ENCODE results near the gene CBLB.
A peak's percentile ranks its signal among the peaks of the same experiment; 100 is the strongest.
"Not testable (repeated sequence)": the region's sequence is repeated elsewhere in the genome, so short reads cannot be mapped to it uniquely, and the experiment has no call there.

The CBLB gene

DNA sequence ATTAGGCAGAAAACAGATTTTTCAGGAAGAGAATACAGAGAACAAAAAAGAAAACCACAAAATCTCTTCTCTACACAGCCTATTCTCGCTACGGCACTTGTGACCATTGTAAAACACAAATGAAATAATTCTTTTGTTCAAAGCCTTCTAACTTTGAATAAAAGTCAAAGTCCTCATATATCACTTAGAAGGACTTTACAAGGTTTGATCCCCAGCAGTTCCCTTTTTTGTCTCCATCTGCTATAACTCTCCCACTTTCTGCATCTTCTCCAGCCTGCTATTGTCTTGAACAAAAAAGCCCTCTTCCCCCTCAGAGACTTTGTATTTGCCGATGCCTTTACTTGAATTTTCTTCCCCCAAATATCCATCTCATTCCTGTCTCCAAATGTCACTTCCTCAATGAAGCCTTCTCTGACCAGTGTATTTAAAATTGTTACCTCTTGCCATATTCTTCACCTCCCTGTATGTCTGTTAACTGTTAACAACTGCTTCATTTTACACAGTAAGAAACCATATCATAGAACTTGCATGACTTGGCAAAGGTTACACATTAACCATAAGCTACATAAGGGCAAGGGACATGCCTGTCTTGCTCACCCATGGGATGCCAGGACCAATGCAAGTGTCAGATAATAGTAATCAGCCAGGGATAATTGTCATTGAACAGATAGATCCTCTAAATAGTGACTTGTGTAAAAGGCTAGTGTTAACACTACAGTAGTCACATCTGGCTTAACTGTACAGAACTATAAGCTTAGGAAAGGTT, 122.4 kb downstream of the CBLB start:
- DNase-seq, result no peak

DNA sequence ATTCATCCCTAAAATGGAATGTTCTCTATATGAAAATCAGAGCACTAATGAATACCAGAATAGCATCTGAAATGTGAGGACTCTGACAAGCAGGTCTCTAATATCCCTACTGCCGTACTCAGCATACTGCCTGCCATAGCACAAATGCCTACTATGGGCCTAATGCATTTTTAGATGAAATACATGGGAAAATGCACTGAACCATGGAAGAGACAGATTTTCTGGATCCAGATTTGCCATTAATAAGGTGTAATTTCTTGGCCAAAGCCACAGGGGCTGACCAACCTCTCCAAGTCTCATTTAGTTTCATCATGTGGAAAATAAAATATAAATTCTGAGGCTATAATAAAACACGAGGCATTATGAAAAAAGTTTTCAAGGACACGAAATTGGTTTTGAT, 123.8 kb downstream of the CBLB start:
- DNase-seq, result no peak

DNA sequence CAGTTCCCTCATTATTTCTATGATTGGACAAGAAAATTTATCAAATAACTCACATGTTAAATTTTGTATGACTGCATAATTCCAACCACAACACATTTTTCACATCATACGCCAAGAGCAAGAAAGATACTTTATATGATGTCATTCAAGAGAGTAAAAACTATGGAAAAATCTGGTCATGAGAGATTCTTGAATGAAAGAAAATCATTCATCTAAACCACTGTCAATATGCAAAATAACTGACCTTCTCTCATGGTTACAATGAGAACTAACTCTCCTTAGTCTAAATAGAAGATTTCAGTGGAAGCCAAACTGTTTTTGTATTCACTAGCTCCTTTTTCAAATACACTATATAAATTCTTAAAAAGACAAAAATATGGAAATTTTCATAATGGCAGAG, 124.6 kb downstream of the CBLB start:
- DNase-seq, result no peak

- no peak for DNase-seq
Observed at GRCh38 chr3:105733356-105733755, 135.5 kb downstream of the CBLB start.

GRCh38 chr3:105731686-105732085, 137.1 kb downstream of the CBLB start:
- no peak for DNase-seq

DNA sequence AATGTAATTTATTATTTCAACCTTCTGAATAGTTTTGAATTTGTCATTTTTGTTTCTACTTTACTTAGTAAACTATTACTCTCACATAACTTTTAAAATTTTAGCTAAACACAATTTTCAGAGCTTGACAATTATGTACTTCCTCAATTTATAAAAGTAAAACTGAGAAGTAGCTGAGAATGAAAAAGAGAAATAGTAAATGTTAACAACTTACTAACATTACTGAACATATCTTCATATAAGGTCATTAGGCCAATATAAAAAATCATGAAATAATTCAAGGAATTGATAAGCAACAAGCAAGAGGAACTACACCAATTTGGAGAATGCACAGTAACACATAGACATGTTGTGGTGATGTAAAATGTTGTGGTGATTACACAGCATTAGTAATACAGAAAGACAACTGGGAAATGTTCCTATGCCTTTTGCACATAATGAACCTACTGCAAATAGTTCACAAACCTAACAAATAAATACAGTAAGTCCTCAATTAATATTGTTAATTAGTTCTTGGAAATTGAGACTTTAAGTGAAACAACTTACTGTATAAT, 137.9 kb downstream of the CBLB start:
- DNase-seq, result no peak

DNA sequence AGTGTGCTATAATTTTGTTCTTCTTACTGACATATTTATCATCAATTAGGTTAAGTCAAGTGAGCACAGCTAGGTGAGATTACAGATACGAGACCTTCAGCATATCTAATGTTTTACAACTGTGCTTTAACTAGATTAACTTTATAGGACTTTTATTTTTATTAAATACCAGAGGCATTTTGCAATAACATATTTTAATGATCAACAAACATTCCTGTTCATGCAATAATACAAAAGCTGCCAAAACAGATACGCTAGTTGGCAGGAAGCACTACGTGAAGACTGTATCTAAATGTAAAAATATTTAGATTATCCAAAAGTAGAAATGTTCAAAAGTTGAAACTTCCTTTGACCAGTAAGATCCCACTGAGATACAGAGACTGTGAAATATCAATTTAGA, 139.1 kb downstream of the CBLB start:
- DNase-seq, result no peak

- DNase-seq, result no peak
Observed at GRCh38 chr3:105728771-105729312, 140.0 kb downstream of the CBLB start.

DNA sequence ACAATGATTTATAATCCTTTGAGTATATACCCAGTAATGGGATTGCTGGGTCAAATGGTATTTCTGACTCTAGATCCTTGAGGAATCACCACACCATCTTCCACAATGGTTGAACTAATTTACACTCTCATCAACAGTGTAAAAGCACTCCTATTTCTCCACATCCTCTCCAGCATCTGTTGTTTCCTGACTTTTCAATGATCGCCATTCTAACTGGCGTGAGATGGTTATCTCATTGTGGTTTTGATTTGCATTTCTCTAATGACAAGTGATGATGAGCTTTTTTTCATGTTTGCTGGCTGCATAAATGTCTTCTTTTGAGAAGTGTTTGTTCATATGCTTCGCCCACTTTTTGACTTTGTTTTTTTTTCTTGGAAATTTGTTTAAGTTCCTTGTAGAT, 141.8 kb downstream of the CBLB start:
- not testable (repeated sequence) for DNase-seq

GRCh38 chr3:105722943-105723556, 145.8 kb downstream of the CBLB start:
- no peak for DNase-seq

DNA sequence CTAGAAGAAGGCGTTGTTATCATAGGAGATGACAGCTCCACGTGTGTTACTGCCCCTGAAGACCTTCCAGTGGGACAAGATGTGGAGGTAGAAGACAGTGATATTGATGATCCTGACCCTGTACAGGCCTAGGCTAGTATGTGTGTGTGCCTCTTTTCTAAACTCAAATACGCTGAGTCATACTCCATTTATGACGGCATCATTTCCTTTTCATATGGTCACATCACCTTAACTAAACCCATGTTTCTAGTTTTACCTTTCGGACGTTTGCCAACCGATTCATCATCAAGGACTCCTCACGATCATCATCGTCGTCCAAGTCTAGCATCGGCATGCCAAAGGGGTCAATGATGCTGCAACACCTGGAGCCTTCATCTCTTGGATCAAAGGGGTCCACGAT, 149.0 kb downstream of the CBLB start:
- no peak for DNase-seq

GRCh38 chr3:105715372-105715771, 153.4 kb downstream of the CBLB start:
- DNase-seq, result no peak

- no peak for DNase-seq
Observed at GRCh38 chr3:105714453-105714852, 154.4 kb downstream of the CBLB start.

GRCh38 chr3:105708980-105709379, 159.8 kb downstream of the CBLB start:
- no peak for DNase-seq

DNA sequence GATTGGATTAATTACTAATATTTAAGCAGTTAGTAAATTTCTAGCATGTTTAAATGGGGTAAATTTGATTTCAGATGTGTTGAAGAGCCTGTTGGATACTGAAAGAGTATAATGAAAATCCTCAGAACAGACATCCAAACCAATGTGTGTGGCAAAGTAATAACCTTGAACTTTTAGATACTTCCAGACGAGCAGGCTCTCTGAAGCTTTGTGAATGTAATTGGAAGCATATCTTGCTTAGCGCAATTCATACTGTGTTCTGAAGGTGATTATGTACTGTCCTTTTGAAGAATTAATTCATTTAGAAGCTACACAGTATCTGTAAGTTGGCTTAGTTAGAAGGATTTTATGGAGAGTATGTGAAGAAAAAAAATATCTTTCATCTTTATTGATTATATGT, 161.8 kb downstream of the CBLB start:
- DNase-seq, result no peak

DNA sequence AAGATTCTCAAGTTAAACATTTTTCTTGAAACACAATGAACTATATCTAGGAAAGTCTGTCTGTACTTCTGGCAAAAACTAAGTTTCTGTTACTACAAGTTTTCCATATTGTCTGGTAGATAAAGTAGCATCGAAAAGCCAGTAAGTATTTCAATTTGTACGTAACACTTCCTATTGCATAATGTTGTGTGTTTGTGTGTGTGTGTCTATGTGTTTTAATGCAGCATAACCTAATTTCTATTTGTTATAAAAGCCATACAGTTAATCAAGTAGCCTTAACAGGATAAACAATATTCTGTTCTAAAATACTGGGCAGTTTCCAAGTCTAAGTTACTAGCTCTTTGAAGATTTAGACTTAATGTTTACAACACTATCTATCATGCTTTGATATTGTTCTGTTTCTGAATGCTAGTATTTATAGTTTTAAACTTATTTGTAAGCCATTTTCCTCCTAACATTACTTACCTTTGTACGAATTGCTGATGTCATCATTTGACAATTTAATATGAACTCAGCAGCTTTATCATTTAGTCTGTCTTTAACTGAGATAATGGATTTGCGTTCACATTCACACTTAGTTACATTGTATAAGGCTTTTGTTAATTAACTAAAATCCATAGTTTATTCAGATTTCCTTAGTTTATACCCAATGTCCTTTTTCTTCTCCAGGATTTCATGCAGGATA, 163.9 kb downstream of the CBLB start:
- no peak for DNase-seq

DNA sequence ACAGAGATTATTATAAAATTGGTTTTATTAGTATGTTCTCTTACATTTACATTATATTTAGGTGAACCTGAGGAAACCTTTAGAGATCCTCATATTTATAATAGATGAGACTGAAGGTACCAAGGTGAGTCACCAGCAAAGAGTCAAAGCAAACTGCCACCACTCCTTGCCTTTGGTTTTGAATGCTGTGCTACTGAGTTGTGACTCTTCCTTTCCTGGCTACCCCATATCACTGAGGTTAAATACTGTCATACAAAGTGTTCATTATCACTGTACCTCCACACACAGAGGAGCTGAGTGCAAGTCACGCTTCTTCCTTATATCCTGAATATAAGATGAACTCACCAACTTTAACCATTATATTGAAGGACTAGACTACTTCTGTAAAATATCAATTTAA, 168.2 kb downstream of the CBLB start:
- peak; percentile 4 for DNase-seq

DNA sequence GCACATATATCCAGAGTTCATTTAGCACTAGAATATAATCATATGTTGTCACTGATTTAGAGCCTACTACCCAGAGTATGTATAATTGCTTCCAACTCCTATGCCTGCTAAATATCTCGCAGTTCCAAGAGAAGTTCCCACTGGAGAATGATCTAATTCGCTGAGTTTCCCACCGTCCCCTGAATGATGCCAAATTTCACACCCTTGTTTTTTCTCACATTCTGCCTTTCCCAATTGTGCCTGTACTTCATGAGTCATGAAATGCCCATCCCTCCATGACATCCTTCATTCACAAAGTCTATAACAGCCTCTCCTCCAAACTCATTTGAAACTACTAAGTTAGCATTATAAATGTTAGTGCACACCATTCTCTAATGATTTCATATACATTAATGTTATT, 177.2 kb downstream of the CBLB start:
- no peak for DNase-seq

GRCh38 chr3:105691053-105691452, 177.8 kb downstream of the CBLB start:
- no peak for DNase-seq

DNA sequence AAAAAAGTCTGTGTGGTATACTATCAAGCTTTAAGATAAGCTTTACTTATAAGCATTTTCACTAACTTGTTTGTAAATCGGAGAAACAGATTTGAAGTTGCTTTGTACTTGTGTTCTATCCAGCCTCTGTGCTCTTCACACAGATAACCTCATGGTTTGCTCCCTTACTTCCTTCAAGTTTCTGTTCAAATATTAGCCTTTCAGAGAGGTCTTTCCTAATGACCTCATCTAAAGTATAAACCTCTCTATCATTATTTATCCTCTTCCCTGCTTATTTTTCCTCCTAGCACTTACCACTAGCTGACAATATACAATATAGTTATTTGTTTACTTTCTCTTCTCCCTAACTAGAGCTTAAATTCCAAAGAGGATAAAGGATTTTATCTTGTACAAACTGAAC, 180.0 kb downstream of the CBLB start:
- no peak for DNase-seq

DNA sequence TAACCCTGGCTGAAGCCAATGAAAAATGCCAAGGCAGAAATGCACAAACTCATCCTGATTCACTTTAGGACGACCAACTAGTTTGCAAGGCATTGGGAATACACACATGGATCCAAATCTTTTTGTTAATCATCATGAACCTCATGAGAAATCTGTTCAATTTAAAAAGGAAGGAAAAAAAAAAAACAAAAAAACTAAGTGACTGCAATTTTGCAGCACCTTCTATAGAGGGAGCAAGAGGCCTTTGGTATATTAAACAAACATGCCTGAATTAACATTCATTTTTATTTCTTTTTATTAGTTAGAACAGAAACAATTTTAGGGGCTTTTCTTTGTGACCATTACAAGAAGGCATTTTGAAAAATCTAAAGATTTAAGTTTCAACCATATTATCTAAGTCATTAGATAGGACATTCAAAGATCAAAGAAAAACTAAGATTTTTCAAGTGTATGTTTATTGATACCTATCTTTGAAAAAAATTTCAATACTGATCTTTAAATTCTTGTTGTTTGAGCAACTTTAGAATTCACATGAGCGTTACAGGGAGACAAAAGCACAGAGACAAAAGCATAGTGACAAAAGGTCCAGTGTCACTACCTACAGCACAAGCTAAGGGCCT, 182.4 kb downstream of the CBLB start:
- no peak for DNase-seq

DNA sequence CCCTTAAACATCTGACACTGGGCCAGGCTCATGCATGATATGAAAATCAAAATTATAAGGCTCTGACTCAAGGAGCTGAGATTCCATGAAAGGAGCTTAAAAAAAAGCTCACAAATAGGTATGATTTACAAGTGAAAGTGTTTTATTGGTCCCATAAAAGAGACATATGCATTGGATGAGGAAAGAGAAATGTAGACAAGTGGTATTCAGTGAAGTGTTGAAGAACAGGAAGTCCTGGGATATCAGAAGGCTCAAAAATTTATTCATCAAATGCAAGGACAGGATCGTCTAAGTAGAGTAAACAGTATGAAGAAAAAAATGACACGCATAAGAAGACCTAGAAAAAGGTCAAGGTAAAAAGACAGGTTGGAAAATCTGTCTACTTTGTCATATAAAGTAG, 188.9 kb downstream of the CBLB start:
- DNase-seq, result no peak

- no peak for DNase-seq
Observed at GRCh38 chr3:105678017-105678416, 190.8 kb downstream of the CBLB start.
